Fibroblast of villous mesenchyme (primary cell): Measurements from ENCODE around the gene SMYD3. TPM values are rescaled to one million over a fixed set of nuclear protein-coding genes. Genes with fewer than 3 reads are reported as not detected.
"Not testable (repeated sequence)": the region's sequence is repeated elsewhere in the genome, so short reads cannot be mapped to it uniquely, and the experiment has no call there.

Experiments
- DNase-seq: peaks from one replicate; pipeline ENCODE4 v3.0.0-alpha.2; 2010; ENCODE audit warnings: low read depth
- H3K4me3 ChIP-seq: 2 replicates; pipeline ENCODE4 v1.5.1; 2011; ENCODE audit warnings: low read depth, mild to moderate bottlenecking, low read length
- CTCF ChIP-seq: IDR thresholded peaks from 2 replicates; pipeline ENCODE4 v1.5.1; 2012; ENCODE audit warnings: low read depth, mild to moderate bottlenecking, low read length; ENCODE audit not compliant: insufficient read depth
- total RNA-seq: library from RNA; depleted of rRNA; stranded (reverse); fragments of >200 nt; gene quantifications from 2 replicates; pipeline ENCODE4 v1.2.3, GENCODE V29; 2012

The SMYD3 gene
- total RNA-seq, 1 donor = 35.4 TPM

GRCh38 chr1:245717611-245718010, 789.5 kb downstream of the SMYD3 start:
- TF ChIP-seq CTCF = no peak
- no peak for DNase-seq
- no peak overlapping the region for H3K4me3 ChIP-seq

GRCh38 chr1:245716561-245716960, 790.5 kb downstream of the SMYD3 start:
- TF ChIP-seq CTCF = no peak
- no peak overlapping the region for H3K4me3 ChIP-seq
- DNase-seq = no peak

- H3K4me3 ChIP-seq = no peak overlapping the region
- peak; percentile 81 for DNase-seq
- no peak for TF ChIP-seq CTCF
Observed at GRCh38 chr1:245715970-245716369, 791.1 kb downstream of the SMYD3 start.

GRCh38 chr1:245715291-245715701, 791.8 kb downstream of the SMYD3 start:
- TF ChIP-seq CTCF = no peak
- DNase-seq = no peak
- H3K4me3 ChIP-seq = no peak overlapping the region

GRCh38 chr1:245714027-245714426, 793.1 kb downstream of the SMYD3 start:
- H3K4me3 ChIP-seq, DNase-seq: not testable (repeated sequence)

- TF ChIP-seq CTCF = no peak
- no peak overlapping the region for H3K4me3 ChIP-seq
- no peak for DNase-seq
Observed at GRCh38 chr1:245710961-245711903, 795.8 kb downstream of the SMYD3 start.

GRCh38 chr1:245707941-245708340, 799.1 kb downstream of the SMYD3 start:
- no peak for TF ChIP-seq CTCF
- H3K4me3 ChIP-seq = no peak overlapping the region
- DNase-seq = no peak
